ENCODE data around the gene KLHL3.

The KLHL3 gene

DNA sequence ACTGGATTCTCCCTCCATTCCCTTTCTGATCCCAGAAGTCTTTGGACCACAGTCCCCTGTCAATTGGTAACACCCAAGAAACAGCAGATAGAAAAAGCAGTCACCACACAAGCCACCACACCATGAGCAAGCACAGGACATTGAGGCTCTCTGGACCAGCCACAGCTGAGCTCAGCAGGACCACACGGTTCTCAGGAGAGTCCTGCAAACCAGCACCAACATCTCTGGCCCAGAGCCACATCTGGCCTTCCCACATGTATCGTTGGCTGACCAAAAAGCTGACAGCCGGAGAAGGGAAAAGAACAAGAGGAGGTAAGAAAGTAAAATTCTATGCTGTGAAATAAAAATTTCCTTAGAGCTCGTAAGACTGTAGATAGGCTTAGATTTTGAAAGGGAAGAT lies 56.7 kb downstream of the KLHL3 start (continued):
- TF ChIP-seq, protein P1, sequence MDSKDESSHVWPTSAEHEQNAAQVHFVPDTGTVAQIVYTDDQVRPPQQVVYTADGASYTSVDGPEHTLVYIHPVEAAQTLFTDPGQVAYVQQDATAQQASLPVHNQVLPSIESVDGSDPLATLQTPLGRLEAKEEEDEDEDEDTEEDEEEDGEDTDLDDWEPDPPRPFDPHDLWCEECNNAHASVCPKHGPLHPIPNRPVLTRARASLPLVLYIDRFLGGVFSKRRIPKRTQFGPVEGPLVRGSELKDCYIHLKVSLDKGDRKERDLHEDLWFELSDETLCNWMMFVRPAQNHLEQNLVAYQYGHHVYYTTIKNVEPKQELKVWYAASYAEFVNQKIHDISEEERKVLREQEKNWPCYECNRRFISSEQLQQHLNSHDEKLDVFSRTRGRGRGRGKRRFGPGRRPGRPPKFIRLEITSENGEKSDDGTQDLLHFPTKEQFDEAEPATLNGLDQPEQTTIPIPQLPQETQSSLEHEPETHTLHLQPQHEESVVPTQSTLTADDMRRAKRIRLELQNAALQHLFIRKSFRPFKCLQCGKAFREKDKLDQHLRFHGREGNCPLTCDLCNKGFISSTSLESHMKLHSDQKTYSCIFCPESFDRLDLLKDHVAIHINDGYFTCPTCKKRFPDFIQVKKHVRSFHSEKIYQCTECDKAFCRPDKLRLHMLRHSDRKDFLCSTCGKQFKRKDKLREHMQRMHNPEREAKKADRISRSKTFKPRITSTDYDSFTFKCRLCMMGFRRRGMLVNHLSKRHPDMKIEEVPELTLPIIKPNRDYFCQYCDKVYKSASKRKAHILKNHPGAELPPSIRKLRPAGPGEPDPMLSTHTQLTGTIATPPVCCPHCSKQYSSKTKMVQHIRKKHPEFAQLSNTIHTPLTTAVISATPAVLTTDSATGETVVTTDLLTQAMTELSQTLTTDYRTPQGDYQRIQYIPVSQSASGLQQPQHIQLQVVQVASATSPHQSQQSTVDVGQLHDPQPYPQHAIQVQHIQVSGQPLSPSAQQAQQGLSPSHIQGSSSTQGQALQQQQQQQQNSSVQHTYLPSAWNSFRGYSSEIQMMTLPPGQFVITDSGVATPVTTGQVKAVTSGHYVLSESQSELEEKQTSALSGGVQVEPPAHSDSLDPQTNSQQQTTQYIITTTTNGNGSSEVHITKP (tag by site-specific recombination; IDR thresholded peaks at IDR 0.05) = no peak
- TF ChIP-seq ZFP37 (tag by site-specific recombination; IDR thresholded peaks at IDR 0.05) = no peak
- TF ChIP-seq ZNF629 (tag by site-specific recombination; IDR thresholded peaks at IDR 0.05) = no peak
- no peak for TF ChIP-seq ZBTB7A (tag by site-specific recombination; IDR thresholded peaks at IDR 0.05; ENCODE audit: low read depth)

DNA sequence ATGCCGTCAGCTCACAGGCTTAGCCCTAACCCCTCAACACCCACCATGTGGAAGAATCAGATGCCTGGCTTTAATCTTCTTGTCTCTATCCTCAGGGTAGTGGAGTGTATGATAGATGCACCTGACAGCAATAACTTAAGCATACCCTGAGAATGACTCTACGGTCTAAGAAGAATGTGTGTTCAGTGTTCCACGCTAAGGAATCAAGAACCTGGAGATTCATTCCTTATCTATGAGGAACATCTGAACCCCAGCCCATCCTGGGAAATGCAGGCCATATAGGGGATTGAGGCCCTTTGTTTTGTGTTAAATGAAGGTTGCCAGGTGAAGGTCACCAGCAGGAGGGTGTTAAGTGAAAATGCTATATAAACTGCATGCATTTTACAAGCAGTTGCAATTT lies 63.0 kb downstream of the KLHL3 start:
- ChIA-PET POLR2A (no interaction called here), CTCF (no interaction called here)

DNA sequence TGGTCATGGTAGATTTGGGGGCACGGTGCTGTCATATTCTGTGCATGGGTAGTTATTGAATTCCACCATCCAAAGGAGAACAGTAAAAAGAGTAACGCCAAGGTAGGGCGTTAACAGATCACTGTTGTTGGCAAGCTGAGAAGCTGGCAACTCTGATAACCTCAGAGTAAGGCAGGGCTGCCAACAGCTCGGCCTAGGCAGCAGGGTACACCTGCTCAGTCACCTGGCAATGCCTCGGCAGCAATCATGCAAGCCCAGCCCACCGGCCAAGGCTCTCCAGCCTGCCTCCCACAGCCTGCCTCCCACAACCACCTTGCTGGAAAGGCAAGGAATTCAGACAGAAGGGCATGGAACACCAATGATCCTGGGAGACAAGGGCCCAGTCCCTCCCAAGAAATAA lies 63.9 kb downstream of the KLHL3 start:
- POLR2A ChIA-PET = no interaction called here
- CTCF ChIA-PET = interaction anchor here (0.6 to 4.0 kb wide), 5 partner anchors 12 to 1562 kb away, joined by 3 to 40 read pairs (median 4); no protein-coding TSS in a partner anchor

More for the DNA sequence above, 63.0 kb downstream of the KLHL3 start:
- H3K4me1 ChIP-seq (ENCODE audit: control insufficient read depth, insufficient read depth, low read length) = no peaks in the 10 kb centered on the region
- no peak overlapping the region for H3K27ac ChIP-seq (ENCODE audit: extremely low read depth, low read depth, low read length)
- no peaks in the 10 kb centered on the region for H3K36me3 ChIP-seq (ENCODE audit: control insufficient read depth in 2 of 2, insufficient read depth in 1 of 2, low read length in 2 of 2)
- no peak overlapping the region for H3K4me3 ChIP-seq (ENCODE audit: low read depth, low read length)
- H3K9me3 ChIP-seq (ENCODE audit: control insufficient read depth, insufficient read depth, low read depth, low read length) = no peaks in the 10 kb centered on the region
- TF ChIP-seq SP3 (tag by site-specific recombination; IDR thresholded peaks at IDR 0.05) = no peak

More for the DNA sequence above, 63.9 kb downstream of the KLHL3 start:
- Histone ChIP-seq H3K9me3 (ENCODE audit: control insufficient read depth, insufficient read depth, low read depth, low read length) (no peaks in the 10 kb centered on the region), H3K4me1 (ENCODE audit: control insufficient read depth, insufficient read depth, low read length) (no peaks in the 10 kb centered on the region), H3K4me3 (ENCODE audit: low read depth, low read length) (no peak overlapping the region), H3K27ac (ENCODE audit: extremely low read depth, low read depth, low read length) (no peak overlapping the region), H3K36me3 (ENCODE audit: control insufficient read depth in 2 of 2, insufficient read depth in 1 of 2, low read length in 2 of 2) (no peaks in the 10 kb centered on the region)
- TF ChIP-seq ZNF544 (tag by site-specific recombination; IDR thresholded peaks at IDR 0.05) = no peak
- TF ChIP-seq ZNF473 (tag by site-specific recombination; IDR thresholded peaks at IDR 0.05) = no peak
- no peak for TF ChIP-seq ZNF169 (tag by site-specific recombination; IDR thresholded peaks at IDR 0.05)
- no peak for TF ChIP-seq ZBTB48 (tag by site-specific recombination; IDR thresholded peaks at IDR 0.05)
- TF ChIP-seq ZNF830 (tag by site-specific recombination; IDR thresholded peaks at IDR 0.05; ENCODE audit: low read depth) = no peak
- no peak for TF ChIP-seq FEZF1 (tag by site-specific recombination; IDR thresholded peaks at IDR 0.05)
- TF ChIP-seq GLIS2 (tag by site-specific recombination; IDR thresholded peaks at IDR 0.05) = no peak
- no peak for TF ChIP-seq ZNF426 (tag by site-specific recombination; IDR thresholded peaks at IDR 0.05)
- TF ChIP-seq, protein P2, sequence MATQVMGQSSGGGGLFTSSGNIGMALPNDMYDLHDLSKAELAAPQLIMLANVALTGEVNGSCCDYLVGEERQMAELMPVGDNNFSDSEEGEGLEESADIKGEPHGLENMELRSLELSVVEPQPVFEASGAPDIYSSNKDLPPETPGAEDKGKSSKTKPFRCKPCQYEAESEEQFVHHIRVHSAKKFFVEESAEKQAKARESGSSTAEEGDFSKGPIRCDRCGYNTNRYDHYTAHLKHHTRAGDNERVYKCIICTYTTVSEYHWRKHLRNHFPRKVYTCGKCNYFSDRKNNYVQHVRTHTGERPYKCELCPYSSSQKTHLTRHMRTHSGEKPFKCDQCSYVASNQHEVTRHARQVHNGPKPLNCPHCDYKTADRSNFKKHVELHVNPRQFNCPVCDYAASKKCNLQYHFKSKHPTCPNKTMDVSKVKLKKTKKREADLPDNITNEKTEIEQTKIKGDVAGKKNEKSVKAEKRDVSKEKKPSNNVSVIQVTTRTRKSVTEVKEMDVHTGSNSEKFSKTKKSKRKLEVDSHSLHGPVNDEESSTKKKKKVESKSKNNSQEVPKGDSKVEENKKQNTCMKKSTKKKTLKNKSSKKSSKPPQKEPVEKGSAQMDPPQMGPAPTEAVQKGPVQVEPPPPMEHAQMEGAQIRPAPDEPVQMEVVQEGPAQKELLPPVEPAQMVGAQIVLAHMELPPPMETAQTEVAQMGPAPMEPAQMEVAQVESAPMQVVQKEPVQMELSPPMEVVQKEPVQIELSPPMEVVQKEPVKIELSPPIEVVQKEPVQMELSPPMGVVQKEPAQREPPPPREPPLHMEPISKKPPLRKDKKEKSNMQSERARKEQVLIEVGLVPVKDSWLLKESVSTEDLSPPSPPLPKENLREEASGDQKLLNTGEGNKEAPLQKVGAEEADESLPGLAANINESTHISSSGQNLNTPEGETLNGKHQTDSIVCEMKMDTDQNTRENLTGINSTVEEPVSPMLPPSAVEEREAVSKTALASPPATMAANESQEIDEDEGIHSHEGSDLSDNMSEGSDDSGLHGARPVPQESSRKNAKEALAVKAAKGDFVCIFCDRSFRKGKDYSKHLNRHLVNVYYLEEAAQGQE (tag by site-specific recombination; IDR thresholded peaks at IDR 0.05) = no peak
- TF ChIP-seq, protein P3, sequence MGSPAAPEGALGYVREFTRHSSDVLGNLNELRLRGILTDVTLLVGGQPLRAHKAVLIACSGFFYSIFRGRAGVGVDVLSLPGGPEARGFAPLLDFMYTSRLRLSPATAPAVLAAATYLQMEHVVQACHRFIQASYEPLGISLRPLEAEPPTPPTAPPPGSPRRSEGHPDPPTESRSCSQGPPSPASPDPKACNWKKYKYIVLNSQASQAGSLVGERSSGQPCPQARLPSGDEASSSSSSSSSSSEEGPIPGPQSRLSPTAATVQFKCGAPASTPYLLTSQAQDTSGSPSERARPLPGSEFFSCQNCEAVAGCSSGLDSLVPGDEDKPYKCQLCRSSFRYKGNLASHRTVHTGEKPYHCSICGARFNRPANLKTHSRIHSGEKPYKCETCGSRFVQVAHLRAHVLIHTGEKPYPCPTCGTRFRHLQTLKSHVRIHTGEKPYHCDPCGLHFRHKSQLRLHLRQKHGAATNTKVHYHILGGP (tag by site-specific recombination; IDR thresholded peaks at IDR 0.05) = no peak
- TF ChIP-seq KLF10 (tag by site-specific recombination; IDR thresholded peaks at IDR 0.05) = no peak
- TF ChIP-seq, protein P4, sequence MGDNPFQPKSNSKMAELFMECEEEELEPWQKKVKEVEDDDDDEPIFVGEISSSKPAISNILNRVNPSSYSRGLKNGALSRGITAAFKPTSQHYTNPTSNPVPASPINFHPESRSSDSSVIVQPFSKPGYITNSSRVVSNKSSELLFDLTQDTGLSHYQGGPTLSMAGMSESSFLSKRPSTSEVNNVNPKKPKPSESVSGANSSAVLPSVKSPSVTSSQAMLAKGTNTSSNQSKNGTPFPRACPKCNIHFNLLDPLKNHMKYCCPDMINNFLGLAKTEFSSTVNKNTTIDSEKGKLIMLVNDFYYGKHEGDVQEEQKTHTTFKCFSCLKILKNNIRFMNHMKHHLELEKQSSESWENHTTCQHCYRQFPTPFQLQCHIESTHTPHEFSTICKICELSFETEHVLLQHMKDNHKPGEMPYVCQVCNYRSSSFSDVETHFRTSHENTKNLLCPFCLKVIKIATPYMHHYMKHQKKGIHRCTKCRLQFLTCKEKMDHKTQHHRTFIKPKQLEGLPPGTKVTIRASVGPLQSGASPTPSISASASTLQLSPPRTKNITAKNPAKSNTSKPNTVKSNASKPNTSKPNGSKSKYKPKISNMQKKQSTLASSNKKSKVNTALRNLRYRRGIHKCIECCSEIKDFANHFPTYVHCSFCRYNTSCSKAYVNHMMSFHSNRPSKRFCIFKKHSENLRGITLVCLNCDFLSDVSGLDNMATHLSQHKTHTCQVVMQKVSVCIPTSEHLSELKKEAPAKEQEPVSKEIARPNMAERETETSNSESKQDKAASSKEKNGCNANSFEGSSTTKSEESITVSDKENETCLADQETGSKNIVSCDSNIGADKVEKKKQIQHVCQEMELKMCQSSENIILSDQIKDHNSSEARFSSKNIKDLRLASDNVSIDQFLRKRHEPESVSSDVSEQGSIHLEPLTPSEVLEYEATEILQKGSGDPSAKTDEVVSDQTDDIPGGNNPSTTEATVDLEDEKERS (tag by site-specific recombination; IDR thresholded peaks at IDR 0.05) = no peak
- no peak for TF ChIP-seq ZNF404 (tag by site-specific recombination; IDR thresholded peaks at IDR 0.05)
- no peak for TF ChIP-seq YY1 (tag by site-specific recombination; IDR thresholded peaks at IDR 0.05)
